ENCODE data around the gene ZNF814.
"Not testable (repeated sequence)": the region's sequence is repeated elsewhere in the genome, so short reads cannot be mapped to it uniquely, and the experiment has no call there.

ZNF814 gene

GRCh38 chr19:57888560-57889231 is at the start of gene ZNF814:
TSS of gene ZNF814 (minus strand) at chr19:57889037. CDS start at chr19:57888802, 235 bp downstream.
- peak in 1 of 2 experiments; percentile 26 for DNase-seq (ENCODE audit: low spot score in 2 of 2)
- Histone ChIP-seq H3K4me1 (peaks cover 16% of the 10 kb centered on the region), H3K27me3 (ENCODE audit: low read depth) (no peaks in the 10 kb centered on the region), H3K36me3 (replicated peaks) (0 out of 2 replicates have a peak, but pooled peaks cover 3% of the 10 kb centered on the region), H3K9me3 (no peaks in the 10 kb centered on the region; the same call in 1 of the 2 replicates), H3K4me3 (no peak within 1 kb of the TSS)
- in situ Hi-C loops (cut with MboI; ENCODE audit: low sequenced_read_pairs), result no loop called here

GRCh38 chr19:57935731-57936130 is 46.9 kb upstream of the ZNF814 start:
- no peaks in the 10 kb centered on the region for H3K36me3 ChIP-seq (replicated peaks)
- H3K27me3 ChIP-seq (ENCODE audit: low read depth), result no peaks in the 10 kb centered on the region
- H3K4me1 ChIP-seq, result no peaks in the 10 kb centered on the region
- no peak for DNase-seq (ENCODE audit: low spot score in 2 of 2)
- H3K9me3 ChIP-seq, result 0 out of 2 replicates have a peak, but pooled peaks cover 2% of the 10 kb centered on the region
- in situ Hi-C loops (cut with MboI; ENCODE audit: low sequenced_read_pairs), result no loop called here
- H3K4me3 ChIP-seq, result no peak overlapping the region

DNA sequence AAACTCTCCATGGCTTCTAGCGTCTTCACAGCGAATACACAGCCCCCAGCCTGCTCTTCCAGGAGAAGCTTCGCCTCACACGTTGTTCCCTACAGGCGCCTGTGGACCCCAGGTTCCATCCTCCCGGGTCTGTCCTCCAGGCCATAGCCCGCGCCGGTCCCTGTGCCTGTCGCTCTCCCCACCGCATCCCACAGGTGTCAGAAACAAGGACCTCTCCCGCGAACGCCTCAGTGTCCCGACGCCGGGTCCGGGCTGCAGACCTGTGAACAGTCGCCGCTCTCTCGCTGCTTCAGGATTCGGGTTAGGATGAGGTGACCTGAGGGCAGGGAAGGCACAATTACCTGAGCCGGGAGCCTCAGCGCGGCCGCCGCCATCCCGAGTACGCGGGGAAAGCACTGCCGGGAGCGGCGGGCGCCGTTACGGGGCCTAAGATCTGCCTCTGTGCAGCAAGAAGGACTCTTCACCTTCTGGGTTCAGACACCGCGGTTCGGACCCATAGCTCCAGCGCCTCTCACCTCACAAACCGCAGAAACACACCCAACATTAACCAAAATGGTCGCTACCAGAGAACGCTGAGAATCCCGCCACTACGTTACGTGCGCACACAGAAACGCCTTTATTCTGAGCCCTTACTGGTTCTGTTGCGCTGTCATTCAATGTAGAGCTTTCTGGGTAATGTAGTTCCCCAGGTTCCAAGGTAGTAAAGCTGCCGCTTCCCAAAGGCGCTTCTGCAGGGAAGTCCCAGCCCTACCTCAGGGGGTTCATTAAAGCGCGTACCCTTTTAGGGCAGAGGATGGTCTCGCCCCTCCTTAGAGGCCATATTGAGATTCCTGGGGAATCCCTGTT is 46.2 kb upstream of the ZNF814 start, which contains the start of gene ZNF418:
TSS of gene ZNF418 (minus strand) at position 583 of the 846 bp plus-strand sequence. CDS start 1,580 bp downstream, outside the sequence.
- DNase-seq (ENCODE audit: low spot score in 2 of 2), result no peak
- in situ Hi-C loops (cut with MboI; ENCODE audit: low sequenced_read_pairs), result no loop called here
- Histone ChIP-seq H3K36me3 (replicated peaks) (no peaks in the 10 kb centered on the region), H3K27me3 (ENCODE audit: low read depth) (no peaks in the 10 kb centered on the region), H3K9me3 (0 out of 2 replicates have a peak, but pooled peaks cover 2% of the 10 kb centered on the region), H3K4me3 (no peak within 1 kb of the TSS), H3K4me1 (no peaks in the 10 kb centered on the region)

DNA sequence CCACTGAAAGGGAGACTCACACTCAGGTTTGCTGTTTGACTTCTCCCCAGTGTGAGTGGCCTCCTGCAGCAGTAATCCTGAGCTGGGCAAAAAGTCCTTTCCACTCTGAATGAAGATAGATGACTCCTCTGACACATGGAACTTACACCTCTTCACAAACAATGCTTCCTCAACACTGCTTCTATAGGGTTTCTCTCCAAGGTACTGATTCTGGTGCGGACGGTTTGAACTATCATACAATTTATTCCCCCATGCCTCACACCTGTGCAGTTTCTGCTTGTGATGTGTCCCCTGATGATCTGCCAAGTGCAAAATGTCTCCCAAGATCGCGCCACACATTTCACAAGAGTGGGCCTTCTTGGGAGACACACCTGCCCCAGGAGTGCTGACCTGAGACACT is 38.8 kb upstream of the ZNF814 start:
- Histone ChIP-seq H3K4me1 (no peaks in the 10 kb centered on the region), H3K36me3 (replicated peaks) (no peaks in the 10 kb centered on the region), H3K9me3 (peaks cover 7% of the 10 kb centered on the region), H3K27me3 (ENCODE audit: low read depth) (no peaks in the 10 kb centered on the region), H3K4me3 (no peak overlapping the region)
- in situ Hi-C loops (cut with MboI; ENCODE audit: low sequenced_read_pairs), result no loop called here
- no peak for DNase-seq (ENCODE audit: low spot score in 2 of 2)

GRCh38 chr19:57916168-57916995 is 27.5 kb upstream of the ZNF814 start, which contains the start of gene ZNF417:
TSS of gene ZNF417 (minus strand) at chr19:57916592. CDS start at chr19:57916411, 181 bp downstream.
- H3K4me1 ChIP-seq; in situ Hi-C loops (cut with MboI; ENCODE audit: low sequenced_read_pairs); H3K36me3 ChIP-seq (replicated peaks); H3K27me3 ChIP-seq (ENCODE audit: low read depth); H3K9me3 ChIP-seq: not testable (repeated sequence)
- peak within 1 kb of the TSS; percentile 87 for H3K4me3 ChIP-seq
- DNase-seq (ENCODE audit: low spot score in 2 of 2), result peak; percentile 86 to 87

DNA sequence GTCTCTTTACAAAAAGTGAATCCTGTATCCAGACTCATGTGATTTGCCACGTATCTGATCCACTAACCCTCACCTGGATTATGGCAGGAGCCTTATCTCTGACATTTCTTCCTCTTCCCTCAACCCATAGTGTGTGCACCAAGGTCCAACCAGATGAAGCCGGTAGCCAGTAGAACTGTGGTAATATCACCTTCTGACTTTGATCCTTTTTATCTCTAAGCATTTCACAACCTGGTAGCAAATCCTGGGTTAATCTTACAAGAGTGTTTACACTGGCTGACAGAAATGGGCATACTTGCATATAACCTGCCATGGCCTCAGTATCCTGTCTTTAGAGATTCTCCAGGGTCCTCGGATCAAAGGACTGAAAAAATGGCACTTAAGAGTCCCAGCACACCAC is 25.7 kb upstream of the ZNF814 start:
- no peak overlapping the region for H3K4me3 ChIP-seq
- H3K36me3 ChIP-seq (replicated peaks), result peaks cover 14% of the 10 kb centered on the region
- in situ Hi-C loops (cut with MboI; ENCODE audit: low sequenced_read_pairs), result no loop called here
- H3K4me1 ChIP-seq, result no peaks in the 10 kb centered on the region
- no peak for DNase-seq (ENCODE audit: low spot score in 2 of 2)
- H3K9me3 ChIP-seq, result no peaks in the 10 kb centered on the region
- no peaks in the 10 kb centered on the region for H3K27me3 ChIP-seq (ENCODE audit: low read depth)

GRCh38 chr19:57907394-57907793 is 18.6 kb upstream of the ZNF814 start:
- H3K27me3 ChIP-seq (ENCODE audit: low read depth), result no peaks in the 10 kb centered on the region
- H3K4me3 ChIP-seq, result no peak overlapping the region
- in situ Hi-C loops (cut with MboI; ENCODE audit: low sequenced_read_pairs), result no loop called here
- H3K9me3 ChIP-seq, result no peaks in the 10 kb centered on the region
- DNase-seq (ENCODE audit: low spot score in 2 of 2), result no peak
- no peaks in the 10 kb centered on the region for H3K4me1 ChIP-seq
- H3K36me3 ChIP-seq (replicated peaks), result peaks cover 11% of the 10 kb centered on the region

DNA sequence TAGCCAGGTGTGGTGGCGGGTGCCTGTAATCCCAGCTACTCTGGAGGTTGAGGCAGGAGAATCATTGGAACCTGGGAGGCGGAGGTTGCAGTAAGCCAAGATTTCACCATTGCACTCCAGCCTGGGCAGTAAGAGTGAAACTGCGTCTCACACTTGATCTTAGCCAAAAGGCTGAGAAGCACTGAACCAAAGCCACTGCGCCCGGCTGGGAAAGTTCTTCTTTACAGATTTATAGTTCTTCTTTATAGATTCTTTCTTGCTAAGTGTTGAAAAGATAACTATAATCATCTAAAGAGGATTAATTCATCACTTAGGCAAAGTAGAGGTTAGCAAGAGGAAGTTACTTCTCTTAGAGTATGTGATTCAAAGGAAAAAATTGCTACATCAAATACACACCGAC is 16.4 kb upstream of the ZNF814 start:
- H3K9me3 ChIP-seq, result no peaks in the 10 kb centered on the region
- in situ Hi-C loops (cut with MboI; ENCODE audit: low sequenced_read_pairs), result no loop called here
- no peak for DNase-seq (ENCODE audit: low spot score in 2 of 2)
- H3K27me3 ChIP-seq (ENCODE audit: low read depth), result no peaks in the 10 kb centered on the region
- no peak overlapping the region for H3K4me3 ChIP-seq
- H3K36me3 ChIP-seq (replicated peaks), result peaks cover 3% of the 10 kb centered on the region; the same call in 1 of the 2 replicates
- H3K4me1 ChIP-seq, result no peaks in the 10 kb centered on the region

GRCh38 chr19:57903618-57904184 is 14.9 kb upstream of the ZNF814 start:
- Histone ChIP-seq H3K27me3 (ENCODE audit: low read depth) (no peaks in the 10 kb centered on the region), H3K4me3 (no peak overlapping the region), H3K36me3 (replicated peaks) (no peaks in the 10 kb centered on the region; the same call in 1 of the 2 replicates), H3K4me1 (no peaks in the 10 kb centered on the region), H3K9me3 (no peaks in the 10 kb centered on the region)
- DNase-seq (ENCODE audit: low spot score in 2 of 2), result no peak
- in situ Hi-C loops (cut with MboI; ENCODE audit: low sequenced_read_pairs), result no loop called here

- no peaks in the 10 kb centered on the region for H3K9me3 ChIP-seq
- no peak for DNase-seq (ENCODE audit: low spot score in 2 of 2)
- H3K36me3 ChIP-seq (replicated peaks), result no peaks in the 10 kb centered on the region
- no peaks in the 10 kb centered on the region for H3K27me3 ChIP-seq (ENCODE audit: low read depth)
- no peak overlapping the region for H3K4me3 ChIP-seq
- H3K4me1 ChIP-seq, result no peaks in the 10 kb centered on the region
- in situ Hi-C loops (cut with MboI; ENCODE audit: low sequenced_read_pairs), result no loop called here
These were observed 11.5 kb upstream of the ZNF814 start for GRCh38 chr19:57900311-57900710.

DNA sequence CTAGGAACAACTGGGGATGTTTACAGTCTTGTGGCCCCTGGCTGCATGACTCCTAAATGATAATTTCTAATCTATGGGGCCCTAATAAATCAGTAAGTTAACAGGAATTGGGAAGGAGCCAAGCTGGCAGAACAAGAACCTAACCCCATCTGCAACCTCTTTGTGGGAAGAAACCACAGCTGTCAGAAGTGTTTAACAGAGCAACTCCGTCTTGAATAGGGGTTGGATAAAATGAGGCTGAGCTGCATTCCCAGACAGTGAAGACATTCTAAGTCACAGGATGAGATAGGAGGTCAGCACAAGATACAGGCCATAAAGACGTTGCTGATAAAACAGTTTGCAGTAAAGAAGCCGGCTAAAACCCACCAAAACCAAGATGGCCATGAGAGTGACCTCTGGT is 1.9 kb upstream of the ZNF814 start:
- in situ Hi-C loops (cut with MboI; ENCODE audit: low sequenced_read_pairs); H3K9me3 ChIP-seq; DNase-seq (ENCODE audit: low spot score in 2 of 2); H3K27me3 ChIP-seq (ENCODE audit: low read depth); H3K36me3 ChIP-seq (replicated peaks); H3K4me3 ChIP-seq: not testable (repeated sequence)
- H3K4me1 ChIP-seq, result peaks cover 16% of the 10 kb centered on the region

GRCh38 chr19:57888107-57888559 is 704 bp downstream of the ZNF814 start:
- Histone ChIP-seq H3K4me1 (peaks cover 16% of the 10 kb centered on the region), H3K4me3 (no peak overlapping the region), H3K9me3 (no peaks in the 10 kb centered on the region; the same call in 1 of the 2 replicates), H3K36me3 (replicated peaks) (0 out of 2 replicates have a peak, but pooled peaks cover 3% of the 10 kb centered on the region), H3K27me3 (ENCODE audit: low read depth) (no peaks in the 10 kb centered on the region)
- DNase-seq (ENCODE audit: low spot score in 2 of 2), result peak; percentile 18 to 37
- in situ Hi-C loops (cut with MboI; ENCODE audit: low sequenced_read_pairs), result no loop called here
